Body of pancreas (tissue), 4 donors: Measurements from ENCODE around the gene FOXO3.

Source experiments
- CTCF ChIP-seq, 7 experiments: fragments of 450-650 bp in 4 of 7; fragments of 200-600 bp in 3 of 7; sonication (generic) in 3 of 7; IDR thresholded peaks; one replicate each; pipeline ENCODE4 v1.5.1; 2016 to 2019; ENCODE audit warnings: antibody characterized with exemption in 7 of 7
- POLR2A ChIP-seq, 3 donors: fragments of 450-650 bp; IDR thresholded peaks; one replicate each; pipeline ENCODE4 v1.6.1; 2016; ENCODE audit warnings: antibody characterized with exemption in 3 of 3, mild to moderate bottlenecking in 2 of 3

DNA sequence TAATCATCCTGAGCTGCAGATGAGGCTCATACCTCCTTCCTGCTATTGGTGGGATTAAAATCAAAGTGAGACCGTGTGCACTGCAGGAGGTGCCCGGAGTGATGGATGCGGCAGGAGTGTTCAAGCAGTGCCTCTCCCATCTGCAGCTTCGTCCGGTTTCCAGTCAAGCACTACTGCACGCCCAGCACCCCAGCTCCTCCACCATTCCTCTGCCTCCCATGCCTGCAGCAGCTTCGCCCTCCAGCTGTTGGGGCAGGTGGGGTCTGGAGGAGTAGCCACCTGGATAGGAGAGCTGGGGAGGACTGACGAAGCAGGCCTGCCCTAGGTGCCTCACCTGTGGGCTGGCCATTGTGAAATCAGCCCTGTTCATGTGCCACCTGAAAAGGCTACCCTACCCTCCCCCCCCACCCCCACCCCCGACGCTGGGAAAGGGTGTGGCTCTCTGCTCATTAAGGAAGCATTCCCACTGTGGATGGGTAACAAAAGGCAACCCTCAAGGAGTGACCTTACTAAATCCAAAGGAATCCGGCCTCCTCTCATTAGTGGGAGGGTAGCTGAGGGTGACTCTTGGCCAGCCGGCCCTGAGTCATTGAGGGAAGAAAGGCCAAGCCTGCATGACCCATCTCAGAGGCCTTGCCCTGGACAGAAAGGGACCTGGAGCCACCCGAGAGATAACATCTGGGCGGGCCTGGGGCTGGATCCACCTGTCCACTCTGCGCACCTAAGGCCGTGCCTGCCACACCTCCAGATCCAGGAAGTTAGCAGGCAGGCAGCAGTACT is 171.6 kb downstream of the FOXO3 start:
- no peak for TF ChIP-seq POLR2A (IDR thresholded peaks at IDR 0.05)
- TF ChIP-seq CTCF (IDR thresholded peaks at IDR 0.05), result no peak
